HepG2 (cell line): ENCODE results near the gene SAMD5. TPM values are rescaled to one million over a fixed set of nuclear protein-coding genes. Genes with fewer than 3 reads are reported as not detected.

Experiments used
- ATAC-seq: fragments of 200-7000 bp; cut with Tn5 transposase; 3 replicates; pipeline ENCODE4 v1.9.1; 2020; ENCODE audit warnings: mild to moderate bottlenecking, moderate library complexity
- BruUV-seq: library from RNA; stranded (reverse); fragments of 400-500 nt; replicated peaks from 2 replicates; lab custom pipeline; 2021; lab: Mats Ljungman, UMichigan
- CTCF ChIA-PET: fragments of 300-600 bp; formaldehyde crosslinking; extraction: SDS; loops from one replicate; lab custom pipeline; 2021; ENCODE audit warnings: low total read pairs, inconsistent platforms, low intra/inter-chr PET ratio; lab: Yijun Ruan, JAX
- POLR2A ChIA-PET: fragments of 350-600 bp; sonication (Branson Sonifier 250); formaldehyde crosslinking; loops from one replicate; lab custom pipeline; 2020; ENCODE audit warnings: antibody characterized with exemption, inconsistent platforms; lab: Yijun Ruan, JAX
- DNase-seq: peaks from one replicate; pipeline ENCODE4 v3.0.0-alpha.2; 2015; ENCODE audit warnings: low spot score
- FAIRE-seq: peaks from 3 replicates; lab custom pipeline; 2011; peaks lifted over from hg19 to GRCh38; lab: Jason Lieb, UNC
- H2AFZ ChIP-seq: one replicate; pipeline ENCODE4 v1.6.1; 2011; ENCODE audit warnings: low read length, inconsistent platforms
- H3K27ac ChIP-seq: fragments of 300-600 bp; 3 replicates; pipeline ENCODE4 v1.8.0; 2011; ENCODE audit warnings: mixed run types, mild to moderate bottlenecking, mixed read lengths, low read length, inconsistent platforms; ENCODE audit not compliant: insufficient read depth; ENCODE audit errors: extremely low read length
- H3K27me3 ChIP-seq, 2 experiments: fragments of 200-600 bp in 1 of 2; 2 replicates in 1 of 2; 3 replicates in 1 of 2; pipeline versions ENCODE4 v1.6.0 to v1.8.0; 2011; ENCODE audit warnings: low read length in 2 of 2, mild to moderate bottlenecking in 2 of 2, moderate library complexity in 2 of 2, inconsistent platforms in 1 of 2; ENCODE audit not compliant: insufficient read depth in 2 of 2, control insufficient read depth in 1 of 2
- H3K36me3 ChIP-seq, 2 experiments: fragments of 200-600 bp in 1 of 2; replicated peaks in 1 of 2; 2 replicates in 1 of 2; 3 replicates in 1 of 2; pipeline versions ENCODE4 v1.5.1 to v1.8.0; 2011; ENCODE audit warnings: low read length in 2 of 2, inconsistent platforms in 1 of 2; ENCODE audit not compliant: insufficient read depth in 2 of 2, control insufficient read depth in 1 of 2
- H3K4me1 ChIP-seq: 2 replicates; pipeline ENCODE4 v1.5.1; 2012; ENCODE audit warnings: low read length, inconsistent platforms; ENCODE audit not compliant: insufficient read depth
- H3K4me2 ChIP-seq: 2 replicates; pipeline ENCODE4 v1.6.0; 2011; ENCODE audit warnings: low read depth, low read length, inconsistent platforms
- H3K4me3 ChIP-seq, 3 experiments: fragments of 200-600 bp in 1 of 3; sonication (generic), shearing (Covaris generic) in 1 of 3; replicated peaks in 1 of 3; 2 replicates each; pipeline ENCODE4 v1.5.1; 2011 to 2016; ENCODE audit warnings: low read length in 3 of 3, inconsistent platforms in 2 of 3, low read depth in 2 of 3, mild to moderate bottlenecking in 2 of 3, control low read depth in 1 of 3, mixed read lengths in 1 of 3; ENCODE audit not compliant: insufficient read depth in 1 of 3
- H3K79me2 ChIP-seq: one replicate; pipeline ENCODE4 v1.6.1; 2011; ENCODE audit warnings: low read length, inconsistent platforms; ENCODE audit not compliant: insufficient read depth
- H3K9ac ChIP-seq: 2 replicates; pipeline ENCODE4 v1.6.0; 2011; ENCODE audit warnings: mild to moderate bottlenecking, low read depth, low read length, inconsistent platforms; ENCODE audit not compliant: insufficient read depth
- H3K9me3 ChIP-seq: 2 replicates; pipeline ENCODE4 v1.5.1; 2012; ENCODE audit warnings: mild to moderate bottlenecking, low read length
- H4K20me1 ChIP-seq: 2 replicates; pipeline ENCODE4 v1.6.0; 2011; ENCODE audit warnings: inconsistent platforms, mild to moderate bottlenecking, low read length, moderate library complexity; ENCODE audit not compliant: insufficient read depth
- ARID4A ChIP-seq: sonication (generic); formaldehyde crosslinking; IDR thresholded peaks from 2 replicates; pipeline ENCODE4 v1.5.0; 2020; ENCODE audit warnings: mild to moderate bottlenecking, missing genetic modification reagents, borderline replicate concordance
- ETV6 ChIP-seq: sonication (generic); formaldehyde crosslinking; conservative IDR thresholded peaks from 2 replicates; pipeline ENCODE4 v1.4.0; 2020; ENCODE audit warnings: missing genetic modification reagents
- GTF3A ChIP-seq: sonication (generic); formaldehyde crosslinking; conservative IDR thresholded peaks from 2 replicates; pipeline ENCODE4 v1.4.0; 2020; ENCODE audit warnings: mild to moderate bottlenecking, missing genetic modification reagents
- MIER2 ChIP-seq: IDR thresholded peaks from 2 replicates; pipeline ENCODE4 v1.6.1; 2016; ENCODE audit warnings: missing biosample characterization, missing genetic modification reagents
- NBN ChIP-seq: fragments of 450-650 bp; conservative IDR thresholded peaks from 2 replicates; pipeline ENCODE4 v1.6.1; 2017
- PRDM4 ChIP-seq: sonication (generic); formaldehyde crosslinking; IDR thresholded peaks from 2 replicates; pipeline ENCODE4 v1.9.0; 2021; ENCODE audit warnings: missing genetic modification reagents, borderline replicate concordance
- PREB ChIP-seq: sonication (generic); formaldehyde crosslinking; IDR thresholded peaks from 2 replicates; pipeline ENCODE4 v1.4.0; 2020; ENCODE audit warnings: missing genetic modification reagents
- SOX13 ChIP-seq, 3 experiments: fragments of 450-650 bp in 1 of 3; sonication (generic) in 1 of 3; formaldehyde crosslinking in 1 of 3; IDR thresholded peaks in 2 of 3; conservative IDR thresholded peaks in 1 of 3; 2 replicates each; pipeline versions ENCODE4 v1.5.0 to v1.6.1; 2016 to 2020; ENCODE audit warnings: antibody characterized with exemption in 1 of 3, mild to moderate bottlenecking in 1 of 3, missing compliant biosample characterization in 1 of 3, missing genetic modification reagents in 1 of 3, moderate library complexity in 1 of 3
- ZNF263 ChIP-seq: sonication (generic); formaldehyde crosslinking; IDR thresholded peaks from 2 replicates; pipeline ENCODE4 v1.4.0; 2020; ENCODE audit warnings: missing genetic modification reagents
- ZNF383 ChIP-seq: sonication (generic); formaldehyde crosslinking; IDR thresholded peaks from 2 replicates; pipeline ENCODE4 v1.4.0; 2020; ENCODE audit warnings: missing genetic modification reagents, mild to moderate bottlenecking, borderline replicate concordance
- ZNF7 ChIP-seq: IDR thresholded peaks from 2 replicates; pipeline ENCODE4 v1.6.1; 2016; ENCODE audit warnings: missing biosample characterization, missing genetic modification reagents
- WGBS: methylation state at CpG from one replicate; pipeline ENCODE4 v1.1.6; 2017; ENCODE audit warnings: low lambda C conversion rate; 5-methylcytosine and 5-hydroxymethylcytosine counted together
- in situ Hi-C: cut with HindIII; loops from 2 replicates; pipeline ENCODE4 v1.10.0; 2017; ENCODE audit warnings: low pct_unique_long_range_greater_than_20kb; ENCODE audit not compliant: extremely low pct_ligation_motif_present
- intact Hi-C: fragments of 100-400 bp; cut with micrococcal nuclease; formaldehyde crosslinking; loops from one replicate; pipeline ENCODE4 v1.10.0; 2022; ENCODE audit not compliant: unreplicated experiment
- polyA plus RNA-seq, 8 experiments: library from polyadenylated mRNA; depleted of rRNA in 3 of 8; stranded (reverse) in 7 of 8; unstranded in 1 of 8; fragments of >200 nt; fragmentation: Illumina TruSeq in 4 of 8; extraction: Trizol in 4 of 8; gene quantifications; 2 replicates each; pipeline versions ENCODE4 v1.2.1 to v1.2.3, GENCODE V29; 2011 to 2016; ENCODE audit warnings: low read depth in 4 of 8, missing spikeins in 1 of 8, mixed read lengths in 1 of 8; ENCODE audit not compliant: insufficient read depth in 1 of 8
- total RNA-seq, 5 experiments: library from RNA; depleted of rRNA; stranded (reverse); fragments of >200 nt; fragmentation: Illumina TruSeq; extraction: Trizol; gene quantifications; 2 replicates each; pipeline ENCODE4 v1.2.3, GENCODE V29; 2016; ENCODE audit warnings: low read depth in 1 of 5

Gene SAMD5
- total and polyA plus RNA-seq, 2 of the 13 experiments (the other 11 are each of a cell fraction or from before 2014, with no cell fraction given) = 0.02 to 0.07 TPM

GRCh38 chr6:147534116-147534860 lies 25.8 kb downstream of the SAMD5 start:
- in situ Hi-C loops = no loop called here
- no peak overlapping the region for H2AFZ ChIP-seq
- TF ChIP-seq ZNF263 (no peak), MIER2 (no peak), ARID4A (CRISPR knock-in tag) (no peak), ETV6 (CRISPR knock-in tag) (no peak), SOX13 (IDR thresholded peaks at IDR 0.05) (no peak), SOX13 (CRISPR knock-in tag; conservative IDR thresholded peaks at IDR 0.05 in 1 of 2, IDR thresholded peaks at IDR 0.05 in 1 of 2) (no peak), ZNF7 (CRISPR knock-in tag) (no peak), GTF3A (CRISPR knock-in tag) (no peak), PRDM4 (CRISPR knock-in tag) (no peak), NBN (no peak), ZNF383 (no peak), PREB (CRISPR knock-in tag) (no peak)
- H3K4me3 ChIP-seq = no peak overlapping the region
- H3K4me2 ChIP-seq = no peak overlapping the region
- ATAC-seq (no peak), DNase-seq (no peak), FAIRE-seq (no peak)
- WGBS = 54% methylated on average over 13 of the region's 13 CpGs
- H3K27me3 ChIP-seq = no peaks in the 10 kb centered on the region
- H3K79me2 ChIP-seq = no peaks in the 10 kb centered on the region
- no peaks in the 10 kb centered on the region for H3K9me3 ChIP-seq
- ChIA-PET CTCF (no interaction called here), POLR2A (no interaction called here)
- intact Hi-C loops = no loop called here
- no peak overlapping the region for H3K27ac ChIP-seq
- no TSS peak for BruUV-seq
- no peaks in the 10 kb centered on the region for H4K20me1 ChIP-seq
- no peaks in the 10 kb centered on the region for H3K36me3 ChIP-seq
- no peak overlapping the region for H3K9ac ChIP-seq
- H3K4me1 ChIP-seq = no peaks in the 10 kb centered on the region; the same call in 1 of the 2 replicates
